GM10248 (cell line): ENCODE measurements around the gene FMNL3.

Experiments
- CTCF ChIA-PET: fragments of 300-600 bp; sonication (Branson Sonifier 250); formaldehyde crosslinking; extraction: SDS; loops from one replicate; lab custom pipeline; 2021; ENCODE audit warnings: antibody characterized with exemption; lab: Yijun Ruan, JAX
- POLR2A ChIA-PET: fragments of 350-650 bp; sonication (Branson Sonifier 250); formaldehyde crosslinking; extraction: SDS; loops from one replicate; lab custom pipeline; 2020; ENCODE audit warnings: antibody characterized with exemption; lab: Yijun Ruan, JAX
- DNase-seq: peaks from one replicate; pipeline ENCODE4 v3.0.0; 2012; ENCODE audit errors: extremely low spot score
- TF ChIP-seq, protein P1 (sequence below): IDR thresholded peaks from 2 replicates; pipeline ENCODE4 v1.5.1; 2012; ENCODE audit warnings: mild to moderate bottlenecking, low read depth; ENCODE audit errors: extremely low read depth, missing control alignments, control extremely low read depth

Gene FMNL3

DNA sequence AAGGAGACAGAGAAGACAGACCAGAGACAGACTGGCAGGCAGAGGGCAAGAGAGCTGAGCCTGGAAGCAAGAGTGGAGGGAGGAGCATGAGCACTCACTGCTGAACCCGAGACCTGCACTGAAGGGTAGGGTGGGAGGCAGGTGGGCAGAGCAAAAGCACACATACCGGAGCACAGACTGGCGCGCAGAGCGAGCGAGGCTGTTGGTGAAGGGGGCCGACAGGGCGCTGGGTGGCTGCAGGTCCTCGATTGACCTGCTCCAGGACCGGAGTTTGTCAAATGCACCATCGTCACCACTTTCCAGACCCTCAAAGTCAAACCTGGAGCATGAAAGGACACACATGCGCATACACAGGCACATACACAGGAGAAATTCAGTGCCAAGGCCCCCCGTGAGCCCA is 48.9 kb downstream of the FMNL3 start:
- ChIA-PET CTCF (interaction anchor here (1.4 to 4.9 kb wide), 3 partner anchors 9 to 14 kb away, joined by 5 to 25 read pairs (median 8); no protein-coding TSS in a partner anchor), POLR2A (no interaction called here)
- TF ChIP-seq, protein P1, sequence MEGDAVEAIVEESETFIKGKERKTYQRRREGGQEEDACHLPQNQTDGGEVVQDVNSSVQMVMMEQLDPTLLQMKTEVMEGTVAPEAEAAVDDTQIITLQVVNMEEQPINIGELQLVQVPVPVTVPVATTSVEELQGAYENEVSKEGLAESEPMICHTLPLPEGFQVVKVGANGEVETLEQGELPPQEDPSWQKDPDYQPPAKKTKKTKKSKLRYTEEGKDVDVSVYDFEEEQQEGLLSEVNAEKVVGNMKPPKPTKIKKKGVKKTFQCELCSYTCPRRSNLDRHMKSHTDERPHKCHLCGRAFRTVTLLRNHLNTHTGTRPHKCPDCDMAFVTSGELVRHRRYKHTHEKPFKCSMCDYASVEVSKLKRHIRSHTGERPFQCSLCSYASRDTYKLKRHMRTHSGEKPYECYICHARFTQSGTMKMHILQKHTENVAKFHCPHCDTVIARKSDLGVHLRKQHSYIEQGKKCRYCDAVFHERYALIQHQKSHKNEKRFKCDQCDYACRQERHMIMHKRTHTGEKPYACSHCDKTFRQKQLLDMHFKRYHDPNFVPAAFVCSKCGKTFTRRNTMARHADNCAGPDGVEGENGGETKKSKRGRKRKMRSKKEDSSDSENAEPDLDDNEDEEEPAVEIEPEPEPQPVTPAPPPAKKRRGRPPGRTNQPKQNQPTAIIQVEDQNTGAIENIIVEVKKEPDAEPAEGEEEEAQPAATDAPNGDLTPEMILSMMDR: no peak
- DNase-seq: no peak

DNA sequence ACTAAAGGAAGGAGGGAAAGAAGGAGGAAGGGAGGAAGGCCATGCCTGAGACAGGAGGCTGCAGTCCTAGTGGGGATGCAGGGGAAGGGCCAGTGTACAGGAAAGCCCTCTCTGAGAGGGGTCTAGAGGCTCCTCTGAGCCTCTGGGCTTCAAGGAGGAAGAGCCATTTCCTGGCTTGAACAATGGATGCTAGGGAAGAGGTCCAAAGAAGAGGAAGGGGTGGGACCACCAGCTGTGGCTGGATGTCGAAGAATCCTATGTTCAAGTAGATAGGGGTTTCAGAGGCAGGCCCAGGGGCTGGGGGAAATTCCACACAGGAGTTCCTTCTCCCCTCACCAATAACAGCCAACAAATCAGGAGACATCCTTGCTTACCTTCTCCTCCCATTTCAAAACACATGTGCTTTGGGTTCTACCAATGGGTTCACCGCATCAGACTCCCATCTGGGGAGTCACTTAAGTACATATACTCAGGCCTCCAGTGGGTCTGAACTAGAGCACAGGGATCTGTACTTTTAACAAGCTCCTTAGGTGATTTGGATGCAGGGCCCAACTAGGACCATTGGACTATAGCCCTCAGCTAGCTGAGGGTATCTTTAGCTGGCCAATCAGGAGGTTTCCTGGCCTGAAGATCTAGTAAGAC is 51.5 kb downstream of the FMNL3 start:
- ChIA-PET CTCF (interaction anchor here (0.6 to 17.0 kb wide), 12 partner anchors 8 to 107 kb away, joined by 3 to 350 read pairs (median 4); partner anchors contain the start of gene FMNL3), POLR2A (no interaction called here)

DNA sequence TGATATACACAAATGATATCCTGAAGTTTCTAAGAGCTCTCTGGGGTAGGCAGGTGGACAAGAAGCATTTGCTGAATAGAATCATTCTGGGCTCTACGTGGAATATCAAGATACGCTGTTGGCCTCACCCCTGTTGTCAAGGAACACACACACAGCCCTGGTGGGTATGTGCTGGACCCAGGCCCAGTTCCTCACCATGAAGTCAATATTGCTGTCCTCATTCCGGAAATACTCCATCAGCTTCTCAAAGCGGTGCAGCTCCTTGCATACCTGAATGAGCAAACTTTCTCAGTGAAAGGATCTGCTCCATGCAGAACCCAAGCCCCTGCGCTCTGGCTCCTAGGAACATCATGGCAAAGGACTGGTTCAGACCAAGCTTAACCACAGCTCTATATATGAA is 52.5 kb downstream of the FMNL3 start:
- DNase-seq: no peak
- ChIA-PET POLR2A (no interaction called here), CTCF (interaction anchor here (0.8 to 17.0 kb wide), 13 partner anchors 9 to 296 kb away, joined by 3 to 350 read pairs (median 5); partner anchors contain the start of genes FMNL3 and TMBIM6)
- TF ChIP-seq, protein P1: no peak

More for the DNA sequence above, 51.5 kb downstream of the FMNL3 start:
- no peak for DNase-seq
- TF ChIP-seq, protein P1: no peak

DNA sequence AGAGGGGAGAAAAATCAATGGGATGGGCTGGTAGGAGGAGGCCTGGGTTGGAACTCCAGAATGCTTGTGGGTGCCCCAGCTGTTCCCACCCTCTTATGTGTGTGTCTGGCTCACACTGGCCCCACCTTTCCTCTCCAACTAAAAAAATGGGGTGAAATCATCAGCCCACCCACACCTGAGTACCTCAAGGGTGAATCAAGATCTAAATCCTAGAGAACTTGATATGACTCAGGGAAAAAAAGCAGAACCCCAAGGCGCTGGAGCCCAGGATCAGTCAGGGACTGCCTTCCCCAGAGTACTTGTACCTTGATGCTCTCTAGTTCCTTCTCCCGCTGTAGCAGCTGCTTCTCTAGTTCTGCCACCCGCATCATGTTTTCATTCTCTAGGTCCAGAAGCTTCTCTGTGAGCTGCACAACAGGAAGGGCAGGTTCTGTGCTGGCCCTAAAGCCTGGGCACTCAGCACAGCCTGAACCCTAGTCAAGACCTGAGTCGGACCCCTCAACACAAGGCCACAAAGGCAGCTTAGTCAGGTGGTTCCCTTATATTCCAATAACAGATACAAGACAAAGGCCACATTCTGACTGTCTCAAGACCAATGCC is 54.2 kb downstream of the FMNL3 start:
- TF ChIP-seq, protein P1: no peak
- DNase-seq: no peak
- ChIA-PET CTCF (interaction anchor here (1.8 to 17.0 kb wide), 7 partner anchors 10 to 88 kb away, joined by 5 to 350 read pairs (median 13); partner anchors contain the start of genes FMNL3 and TMBIM6), POLR2A (no interaction called here)

DNA sequence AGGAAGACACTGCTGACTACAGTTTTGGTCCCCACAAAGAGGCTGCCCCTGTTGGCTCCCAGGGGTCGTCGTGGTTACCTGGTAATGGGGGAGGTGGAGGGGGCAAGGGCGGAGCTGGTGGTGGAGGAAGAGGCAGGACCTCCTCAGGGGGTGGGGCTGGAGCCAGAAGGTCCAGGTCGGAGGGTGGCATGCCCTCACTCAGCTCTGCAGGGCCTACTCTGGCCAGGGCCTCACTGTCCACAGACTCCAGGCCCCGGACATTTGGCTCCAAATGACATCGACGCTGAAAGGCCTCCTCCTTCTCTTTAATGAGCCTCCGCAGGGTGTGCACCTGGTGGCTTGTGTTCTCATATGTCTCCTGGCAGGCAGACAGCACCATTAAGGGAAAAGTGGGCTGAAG is 55.4 kb downstream of the FMNL3 start:
- ChIA-PET CTCF (interaction anchor here (0.8 to 17.0 kb wide), 7 partner anchors 9 to 90 kb away, joined by 3 to 350 read pairs (median 5); partner anchors contain the start of genes FMNL3, PRPF40B and TMBIM6), POLR2A (no interaction called here)
- TF ChIP-seq, protein P1: no peak
- no peak for DNase-seq

DNA sequence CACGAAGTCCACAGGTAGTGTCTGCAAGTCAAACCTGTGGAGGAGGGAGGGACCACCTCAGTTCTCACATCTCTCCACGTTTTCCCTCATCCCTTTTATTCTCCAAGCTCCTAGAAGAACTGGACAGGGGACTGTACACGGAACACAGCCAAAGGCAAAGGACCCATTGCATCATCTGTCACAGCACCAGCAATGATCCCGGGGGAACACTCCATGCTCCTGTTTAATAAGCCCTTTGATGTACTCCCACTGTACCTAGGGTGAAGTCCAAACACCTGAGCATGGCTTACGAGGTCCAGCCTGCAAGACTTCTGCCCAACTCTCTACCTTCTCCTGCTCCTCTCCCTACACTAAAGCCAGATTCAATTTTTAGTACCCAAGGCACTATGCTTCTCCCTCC is 57.3 kb downstream of the FMNL3 start:
- no peak for DNase-seq
- ChIA-PET POLR2A (no interaction called here), CTCF (interaction anchor here (2.0 to 17.0 kb wide), 5 partner anchors 9 to 91 kb away, joined by 8 to 350 read pairs (median 15); partner anchors contain the start of genes FMNL3 and TMBIM6)
- TF ChIP-seq, protein P1: no peak
